Choroid plexus epithelial cell (primary cell): ENCODE data around the gene B3GAT1.

Experiments used
- DNase-seq: peaks from one replicate; pipeline ENCODE4 v3.0.0-alpha.2; 2010; ENCODE audit warnings: low read depth
- H3K4me3 ChIP-seq: 2 replicates; pipeline ENCODE4 v1.5.1; 2011; ENCODE audit warnings: low read depth, mild to moderate bottlenecking, control low read depth, low read length, moderate library complexity
- CTCF ChIP-seq: conservative IDR thresholded peaks from 2 replicates; pipeline ENCODE4 v1.5.1; 2011; ENCODE audit warnings: low read depth, mild to moderate bottlenecking, control low read depth, inconsistent platforms, low read length, moderate library complexity

Gene B3GAT1

GRCh38 chr11:134407923-134408322 is 4.1 kb downstream of the B3GAT1 start:
- DNase-seq, result no peak
- no peak overlapping the region for H3K4me3 ChIP-seq
- no peak for TF ChIP-seq CTCF

- TF ChIP-seq CTCF, result no peak
- no peak for DNase-seq
- no peak overlapping the region for H3K4me3 ChIP-seq
These were observed 4.7 kb downstream of the B3GAT1 start for GRCh38 chr11:134407321-134407828.

- DNase-seq, result no peak
- no peak for TF ChIP-seq CTCF
- no peak overlapping the region for H3K4me3 ChIP-seq
These were observed 5.5 kb downstream of the B3GAT1 start for GRCh38 chr11:134406264-134407185.

GRCh38 chr11:134405841-134406240 is 6.2 kb downstream of the B3GAT1 start:
- H3K4me3 ChIP-seq, result no peak overlapping the region
- no peak for TF ChIP-seq CTCF
- no peak for DNase-seq

GRCh38 chr11:134405436-134405835 is 6.6 kb downstream of the B3GAT1 start:
- no peak overlapping the region for H3K4me3 ChIP-seq
- TF ChIP-seq CTCF, result no peak
- no peak for DNase-seq

GRCh38 chr11:134404575-134405341 is 7.3 kb downstream of the B3GAT1 start:
- DNase-seq, result no peak
- no peak for TF ChIP-seq CTCF
- no peak overlapping the region for H3K4me3 ChIP-seq
